HG03064 (cell line): ENCODE measurements around the gene TRERF1.
A peak's percentile ranks its signal among the peaks of the same experiment; 100 is the strongest.
"Not testable (repeated sequence)": the region's sequence is repeated elsewhere in the genome, so short reads cannot be mapped to it uniquely, and the experiment has no call there.

Experiments used
- ATAC-seq: cut with Tn5 transposase; IDR thresholded peaks from one replicate; pipeline ENCODE4 v1.9.1; 2021; ENCODE audit warnings: low read depth; ENCODE audit not compliant: unreplicated experiment

Gene TRERF1

DNA sequence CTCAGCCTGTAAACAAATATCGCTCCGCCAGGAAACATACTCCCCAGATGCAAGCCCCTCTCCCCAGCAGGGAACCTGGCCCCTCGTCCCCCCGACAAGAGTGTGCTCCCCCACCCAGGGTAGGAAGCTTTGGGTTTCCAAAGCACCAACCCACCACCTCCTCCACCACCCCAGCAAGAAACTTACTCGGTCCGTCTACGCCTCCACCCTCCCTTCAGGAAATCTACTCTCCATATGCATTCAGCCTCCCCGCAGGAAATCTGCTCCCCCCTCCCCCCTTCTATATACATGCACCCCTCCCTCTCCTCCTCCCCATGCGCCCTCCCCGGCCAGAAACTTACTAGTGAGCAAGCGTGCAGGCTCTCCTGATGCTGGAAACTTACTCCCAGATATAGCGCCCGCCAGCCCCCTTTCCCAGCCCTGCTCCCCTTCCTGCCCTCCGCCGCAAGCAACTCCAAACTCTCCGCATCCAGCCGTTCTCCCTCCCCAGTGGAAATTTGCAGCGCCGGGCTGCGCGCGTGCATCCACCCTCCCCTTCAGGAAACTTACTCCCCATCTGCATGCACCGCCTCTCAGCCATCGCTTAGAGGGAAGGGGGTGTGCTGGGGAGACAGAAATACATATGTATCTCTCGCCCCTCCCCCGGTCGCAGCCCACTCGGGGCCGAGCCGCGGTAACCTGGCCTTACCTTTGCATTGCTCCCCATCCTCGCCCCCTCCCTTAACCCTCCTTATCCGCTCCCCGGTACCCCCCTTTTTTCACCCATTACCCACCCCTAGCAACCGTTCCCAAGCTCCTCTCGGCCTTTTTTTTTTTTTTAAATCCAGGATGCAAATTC is at the start of gene TRERF1:
TSS of gene TRERF1 (minus strand) at position 594 of the 838 bp plus-strand sequence. CDS start 182,336 bp downstream, outside the sequence.
- ATAC-seq, result no peak

DNA sequence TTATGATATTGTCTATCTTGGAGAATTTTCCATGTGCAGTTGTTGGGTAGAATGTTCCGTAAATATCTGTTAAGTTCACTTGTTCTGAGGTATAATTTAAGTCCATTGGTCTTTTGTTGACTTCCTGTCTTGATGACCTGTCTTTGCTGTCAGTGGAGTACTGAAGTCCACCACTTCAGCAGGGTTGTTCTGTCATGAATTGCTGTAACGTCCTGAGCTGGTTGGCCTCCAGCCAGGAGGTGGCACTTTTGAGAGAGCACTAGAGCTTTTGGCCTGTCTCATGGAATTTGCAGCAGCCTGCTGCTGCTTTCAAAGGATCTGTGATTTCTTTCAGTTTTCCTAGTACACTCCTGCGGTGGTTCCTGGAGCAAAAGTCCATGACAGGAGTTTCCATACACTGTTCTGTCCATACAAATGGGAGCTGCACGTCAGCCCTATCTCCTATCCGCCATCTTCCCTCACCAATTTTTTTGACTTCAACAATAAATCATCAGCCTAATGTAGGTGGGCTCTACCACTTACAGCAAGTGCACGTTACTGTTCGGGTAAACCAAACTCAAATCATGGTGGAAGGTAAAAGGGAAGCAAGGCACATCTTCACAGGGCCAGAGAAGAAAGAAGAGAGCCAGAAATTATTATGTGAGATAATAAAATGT is 46.9 kb upstream of the TRERF1 start:
- ATAC-seq, result no peak

DNA sequence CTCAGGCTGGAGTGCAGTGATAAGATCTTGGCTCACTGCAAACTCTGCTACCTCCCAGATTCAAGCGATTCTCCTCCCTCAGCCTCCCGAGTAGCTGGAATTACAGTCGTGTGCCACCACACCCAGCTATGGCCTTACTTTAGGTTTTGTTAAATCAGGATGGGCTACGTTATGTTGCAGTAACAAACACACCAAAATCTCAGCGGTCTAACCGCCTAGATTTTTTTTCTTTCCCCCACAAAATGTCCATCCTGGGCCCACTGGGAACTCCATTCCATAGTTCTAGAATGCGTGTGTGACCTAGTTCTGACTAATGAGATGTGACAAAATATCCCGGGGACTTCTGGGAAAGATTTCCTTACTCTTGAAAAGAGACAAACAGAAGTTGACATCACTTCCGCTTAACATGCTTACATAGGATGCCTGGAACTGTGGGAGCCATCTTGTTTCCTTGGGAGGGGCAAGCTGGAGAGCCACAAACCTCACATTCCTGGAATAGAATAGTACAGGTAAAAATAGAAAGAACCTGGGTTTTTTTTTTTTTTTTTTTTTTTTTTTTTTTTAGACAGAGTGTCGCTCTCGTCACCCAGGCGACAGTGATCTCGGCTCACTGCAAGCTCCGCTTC is 42.3 kb upstream of the TRERF1 start:
- no peak for ATAC-seq

DNA sequence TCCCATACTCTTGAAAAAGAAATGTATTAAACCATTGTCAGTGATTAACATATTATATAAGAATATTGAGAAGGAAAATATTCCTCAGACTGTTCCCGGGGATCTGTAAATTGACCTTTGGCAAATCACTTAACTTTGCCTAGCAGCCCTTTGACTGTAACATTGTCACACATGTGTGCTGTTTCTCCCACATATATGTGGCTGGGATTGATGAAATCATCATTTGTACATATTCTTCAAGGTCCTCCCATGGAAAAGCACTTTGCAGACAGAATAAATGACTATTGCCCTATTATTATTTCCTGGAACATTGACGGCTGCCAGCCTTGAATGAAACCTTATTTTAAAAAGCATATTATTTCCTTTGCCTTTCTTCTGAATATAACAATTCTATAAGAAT is 36.4 kb upstream of the TRERF1 start:
- ATAC-seq, result no peak

DNA sequence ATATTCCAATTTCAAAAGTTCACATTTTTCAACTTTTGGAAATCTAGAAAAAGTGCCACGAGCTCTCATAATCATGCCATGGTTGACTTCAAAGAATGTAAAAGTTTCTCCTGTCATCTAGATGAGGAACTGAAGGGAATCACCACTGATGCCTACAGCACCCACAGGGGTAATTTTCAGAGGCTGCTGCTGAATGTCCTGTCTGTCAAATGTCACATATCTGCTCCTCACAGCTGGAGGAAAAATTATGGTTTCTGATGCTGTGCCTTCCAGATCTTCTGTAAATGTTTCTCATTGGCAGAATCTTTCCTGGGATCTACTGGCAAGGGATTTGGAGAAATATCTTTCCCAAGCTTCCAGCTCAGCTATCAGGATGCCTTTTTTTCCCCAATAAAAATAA is 32.5 kb upstream of the TRERF1 start:
- ATAC-seq, result no peak

GRCh38 chr6:42482174-42482573 is 30.4 kb upstream of the TRERF1 start:
- ATAC-seq, result no peak

- no peak for ATAC-seq
These were observed 20.0 kb upstream of the TRERF1 start for GRCh38 chr6:42471714-42472113.

GRCh38 chr6:42471142-42471541 is 19.4 kb upstream of the TRERF1 start:
- ATAC-seq, result no peak

GRCh38 chr6:42468273-42468672 is 16.5 kb upstream of the TRERF1 start:
- no peak for ATAC-seq

GRCh38 chr6:42467651-42468050 is 15.9 kb upstream of the TRERF1 start:
- no peak for ATAC-seq

DNA sequence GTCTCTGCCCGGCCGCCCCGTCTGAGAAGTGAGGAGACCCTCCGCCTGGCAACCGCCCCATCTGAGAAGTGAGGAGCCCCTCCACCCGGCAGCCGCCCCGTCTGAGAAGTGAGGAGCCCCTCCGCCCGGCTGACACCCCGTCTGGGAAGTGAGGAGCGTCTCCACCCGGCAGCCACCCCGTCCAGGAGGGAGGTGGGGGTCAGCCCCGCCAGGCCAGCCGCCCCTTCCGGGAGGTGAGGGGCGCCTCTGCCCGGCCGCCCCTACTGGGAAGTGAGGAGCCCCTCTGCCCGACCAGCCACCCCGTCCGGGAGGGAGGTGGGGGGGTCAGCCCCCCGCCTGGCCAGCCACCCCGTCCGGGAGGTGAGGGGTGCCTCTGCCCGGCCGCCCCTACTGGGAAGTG is 14.7 kb upstream of the TRERF1 start:
- ATAC-seq, result not testable (repeated sequence)

DNA sequence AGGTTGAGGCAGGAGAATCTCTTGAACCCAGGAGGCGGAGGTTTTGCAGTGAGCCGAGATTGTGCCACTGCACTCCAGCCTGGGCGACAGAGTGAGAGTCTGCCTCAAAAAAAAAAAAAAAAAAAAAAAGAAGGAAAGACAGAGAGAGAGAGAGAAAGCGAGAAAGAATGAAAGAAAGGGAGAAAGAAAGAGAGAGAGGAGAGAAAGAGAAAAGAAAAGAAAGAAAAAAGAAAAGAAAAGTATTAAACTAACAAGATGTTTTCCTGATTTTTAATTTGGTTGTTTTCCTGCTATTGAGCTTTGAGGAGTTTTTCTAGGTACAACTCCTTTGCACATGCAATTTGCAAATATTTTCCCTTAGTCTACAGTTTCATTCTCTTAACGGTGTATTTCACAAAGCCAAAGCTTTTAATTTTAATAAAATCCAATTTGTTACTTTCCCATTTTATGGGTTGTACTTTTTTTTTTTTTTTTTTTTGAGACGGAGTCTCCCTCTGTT is 10.8 kb upstream of the TRERF1 start:
- ATAC-seq, result no peak

DNA sequence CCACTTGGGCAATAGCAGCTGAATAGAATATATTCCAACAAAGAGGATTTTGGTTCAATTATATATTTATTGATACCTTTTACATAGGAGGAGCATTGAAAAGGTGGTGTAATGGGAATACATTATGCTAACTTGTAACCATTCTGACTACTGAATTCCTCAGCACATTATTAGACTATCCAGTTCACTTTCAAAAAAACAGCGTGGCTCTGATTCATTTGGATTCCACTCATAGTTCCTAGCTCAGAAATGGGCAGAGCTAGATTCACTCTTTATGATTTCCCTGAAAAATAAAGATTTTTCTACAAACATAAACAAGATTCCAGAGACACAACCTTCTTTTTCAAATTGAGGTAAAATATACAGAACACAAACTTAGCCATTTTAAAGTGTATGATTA is 9.2 kb upstream of the TRERF1 start:
- ATAC-seq, result no peak

DNA sequence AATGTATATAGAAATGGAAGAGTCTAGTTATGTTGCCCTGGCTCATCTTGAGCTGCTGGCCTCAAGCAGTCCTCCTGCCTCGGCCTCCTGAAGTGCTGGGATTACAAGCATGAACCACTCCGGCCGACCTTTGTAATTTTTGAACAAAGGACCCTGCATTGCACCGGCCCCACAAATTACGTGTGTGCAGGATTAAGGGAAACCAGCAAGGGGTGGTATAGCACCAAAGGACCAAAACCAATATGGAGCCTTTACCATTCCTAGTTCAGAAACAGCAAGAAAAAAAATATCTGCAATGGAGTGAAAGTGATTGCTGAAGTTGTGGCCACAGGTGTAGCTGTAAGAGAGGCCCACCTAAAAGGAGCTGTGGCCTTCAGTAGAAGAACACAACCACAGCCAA is 8.2 kb upstream of the TRERF1 start:
- no peak for ATAC-seq

- no peak for ATAC-seq
These were observed 2.7 kb upstream of the TRERF1 start for GRCh38 chr6:42454428-42454791.

DNA sequence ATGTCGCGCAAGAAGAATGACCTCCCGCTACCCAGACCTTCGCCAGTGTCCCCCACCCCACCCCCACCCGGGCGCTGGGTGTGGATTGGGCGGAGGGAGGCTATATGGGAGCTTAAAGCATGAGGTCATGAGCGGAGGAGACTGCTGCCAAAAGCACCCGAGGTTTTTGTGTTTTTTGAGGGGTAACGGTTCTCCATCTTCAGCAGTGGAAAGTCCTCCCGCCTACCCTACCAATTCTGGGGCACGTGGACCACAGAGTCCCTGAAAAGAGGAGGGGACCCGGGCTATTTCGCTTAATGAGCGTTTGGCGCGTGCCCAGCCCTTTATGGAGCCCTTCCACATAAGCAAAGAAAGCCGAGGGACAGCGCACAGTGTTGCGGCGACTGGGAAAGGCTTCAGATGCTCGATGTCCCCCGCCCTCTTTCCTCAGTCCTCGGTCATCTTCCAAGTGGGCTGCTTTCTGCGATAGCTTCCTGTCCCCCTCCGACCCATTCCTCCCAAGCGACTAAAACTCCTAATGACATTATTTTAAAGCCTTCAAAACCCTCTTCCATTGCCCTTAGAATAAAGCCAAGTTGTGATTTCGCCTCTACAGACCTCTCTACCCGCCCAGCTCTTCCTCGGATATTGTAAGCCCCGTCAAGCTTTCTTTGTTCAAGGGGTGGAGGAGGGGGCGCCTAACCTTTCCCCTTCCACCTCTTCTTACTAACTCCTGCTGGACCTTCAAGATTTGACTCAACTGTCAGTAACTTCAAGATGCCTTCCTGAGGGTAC is 2.1 kb upstream of the TRERF1 start:
- ATAC-seq, result no peak

GRCh38 chr6:42453031-42453653 is 1.4 kb upstream of the TRERF1 start:
- peak; percentile 55 for ATAC-seq

- peak; percentile 39 for ATAC-seq
These were observed 675 bp upstream of the TRERF1 start for GRCh38 chr6:42452171-42453030.
